ENCODE results near the gene ZNF776.
A peak's percentile ranks its signal among the peaks of the same experiment; 100 is the strongest.
"Not testable (repeated sequence)": the region's sequence is repeated elsewhere in the genome, so short reads cannot be mapped to it uniquely, and the experiment has no call there.

ZNF776 gene

DNA sequence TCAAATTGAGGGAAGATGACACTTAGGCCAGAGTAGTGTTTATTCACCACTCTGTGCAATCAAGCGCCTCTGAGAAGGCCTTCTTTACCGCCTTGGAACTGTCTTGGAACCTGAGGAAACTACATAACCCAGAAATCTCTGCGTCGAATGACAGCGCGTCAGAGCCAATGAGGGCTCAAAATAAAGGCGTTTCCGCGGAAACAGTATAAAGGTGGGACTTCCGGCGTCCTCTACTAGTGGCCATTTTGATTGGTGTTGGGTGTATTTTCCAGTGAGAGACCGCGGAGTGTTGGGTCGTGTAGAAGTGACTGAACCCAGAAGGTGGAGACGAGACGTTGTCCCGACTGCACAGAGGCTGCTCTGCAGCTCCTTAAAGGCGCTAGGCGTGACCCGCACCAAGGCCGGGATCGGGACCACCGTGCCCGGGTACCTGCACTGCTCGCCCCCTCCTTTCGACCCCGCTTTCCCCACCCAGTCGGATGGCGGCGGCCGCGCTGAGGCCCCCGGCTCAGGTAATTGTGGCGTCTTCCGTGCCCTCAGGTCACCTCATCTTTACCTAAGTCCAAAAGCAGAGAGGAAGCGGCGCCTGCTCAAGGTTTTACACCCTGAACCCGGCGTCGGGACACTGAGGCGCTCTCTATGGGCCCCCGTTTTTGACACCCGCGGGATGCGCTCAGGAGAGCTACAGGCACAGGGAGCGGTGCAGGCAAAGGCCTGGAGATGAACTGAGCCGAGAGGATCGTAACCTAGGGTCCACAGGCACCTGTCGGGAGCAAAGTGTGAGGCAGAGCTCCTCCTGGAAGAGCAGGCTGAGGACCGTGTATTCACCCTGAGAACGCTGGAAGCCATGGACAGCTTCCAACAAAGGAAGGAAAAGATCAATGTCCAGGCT, at the start of gene ZNF776:
ZNF776 (plus strand) TSS at position 236 of the 892 bp plus-strand sequence; CDS start at position 480, 244 bp downstream.
- peaks cover 7% of the 10 kb centered on the region; the same call in 1 of the 2 replicates for H3K4me1 ChIP-seq (ENCODE audit: insufficient read depth, low read length)
- no peaks in the 10 kb centered on the region for H3K9me3 ChIP-seq (ENCODE audit: control insufficient read depth, insufficient read depth, low read length)
- H3K9ac ChIP-seq (ENCODE audit: low read depth, low read length): peak within 1 kb of the TSS; percentile 78
- H3K36me3 ChIP-seq (ENCODE audit: insufficient read depth, low read length): peaks cover 8% of the 10 kb centered on the region; the same call in 1 of the 2 replicates

DNA sequence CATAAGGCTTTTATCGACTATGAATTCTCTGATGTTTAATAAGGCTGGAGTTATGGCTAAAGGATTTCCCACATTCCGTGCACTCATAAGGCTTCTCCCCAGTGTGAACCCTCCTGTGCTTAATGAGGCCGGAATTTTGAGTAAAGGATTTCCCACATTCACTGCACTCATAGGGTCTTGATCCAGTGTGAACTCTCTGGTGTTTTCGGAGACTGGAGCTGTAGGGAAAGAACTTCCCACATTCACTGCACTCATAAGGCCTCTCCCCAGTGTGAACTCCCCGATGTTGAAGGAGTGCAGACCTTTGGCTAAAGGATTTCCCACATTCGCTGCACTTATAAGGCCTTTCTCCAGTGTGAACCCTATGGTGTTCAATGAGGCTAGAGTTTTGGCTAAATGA, 45.0 kb upstream of the ZNF776 start:
- Histone ChIP-seq H3K9me3 (ENCODE audit: control insufficient read depth, insufficient read depth, low read length) (peaks cover 24% of the 10 kb centered on the region), H3K9ac (ENCODE audit: low read depth, low read length) (no peak overlapping the region), H3K4me1 (ENCODE audit: insufficient read depth, low read length) (no peaks in the 10 kb centered on the region), H3K36me3 (ENCODE audit: insufficient read depth, low read length) (peaks cover 40% of the 10 kb centered on the region)

DNA sequence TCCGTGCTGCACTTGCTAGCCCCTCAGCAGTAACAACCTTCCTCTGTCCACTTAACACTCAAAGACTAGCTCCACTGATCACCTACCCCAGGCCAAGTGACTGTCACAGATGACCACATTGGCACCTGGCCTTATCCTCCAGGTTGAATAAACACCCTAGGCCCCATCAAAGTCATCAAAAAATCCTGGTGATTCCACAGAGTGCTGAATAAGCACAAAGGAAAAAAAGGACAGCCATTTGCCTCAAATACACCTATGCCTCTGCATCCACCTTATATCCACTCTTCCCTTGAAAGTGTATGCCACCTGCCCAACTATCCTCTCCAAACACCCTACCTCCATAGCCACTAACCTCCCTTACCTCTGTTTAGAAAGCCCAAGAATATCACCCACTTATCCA, 40.3 kb upstream of the ZNF776 start:
- no peak overlapping the region for H3K9ac ChIP-seq (ENCODE audit: low read depth, low read length)
- peaks cover 20% of the 10 kb centered on the region for H3K9me3 ChIP-seq (ENCODE audit: control insufficient read depth, insufficient read depth, low read length)
- H3K4me1 ChIP-seq (ENCODE audit: insufficient read depth, low read length): no peaks in the 10 kb centered on the region
- peaks cover 21% of the 10 kb centered on the region for H3K36me3 ChIP-seq (ENCODE audit: insufficient read depth, low read length)

DNA sequence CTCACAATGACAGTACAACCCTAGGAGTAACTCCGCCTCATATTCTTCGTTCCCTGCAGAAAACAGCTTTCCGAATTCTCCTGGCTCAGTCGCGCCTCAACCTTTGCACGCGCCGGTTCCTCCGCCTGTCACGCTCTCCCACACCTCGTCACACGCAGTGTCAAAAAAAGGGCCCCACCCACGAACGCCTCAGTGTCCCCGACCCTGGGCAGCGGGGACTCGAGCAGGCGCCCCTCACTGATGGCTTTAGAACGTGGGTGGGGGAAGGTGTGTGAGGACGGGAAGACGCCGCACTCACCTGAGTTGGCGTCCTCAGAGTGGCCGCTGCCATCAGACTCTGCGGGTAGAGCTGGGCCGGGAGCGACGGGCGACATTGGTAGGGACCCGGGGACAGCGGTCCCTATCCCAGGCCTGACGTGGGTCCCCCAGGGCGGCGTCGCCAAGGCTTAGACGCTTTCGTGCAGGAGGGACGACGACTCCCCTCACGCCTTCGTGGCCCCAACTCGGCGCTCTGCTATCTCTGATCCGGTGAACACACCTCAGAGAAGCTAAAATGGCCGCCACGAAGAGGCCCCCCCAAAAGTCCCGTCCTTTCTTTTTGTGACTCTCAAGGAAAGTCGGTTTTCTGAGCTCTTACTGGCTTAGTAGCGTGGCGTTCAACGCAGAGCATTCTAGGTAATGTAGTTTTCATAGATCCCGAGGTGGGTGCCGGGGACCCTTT, 37.8 kb upstream of the ZNF776 start, which contains the start of gene ZNF154:
ZNF154 (minus strand) TSS at position 564 of the 721 bp plus-strand sequence; CDS start at position 331, 233 bp downstream.
- H3K4me1 ChIP-seq (ENCODE audit: insufficient read depth, low read length): no peaks in the 10 kb centered on the region
- peaks cover 5% of the 10 kb centered on the region; the same call in 1 of the 2 replicates for H3K36me3 ChIP-seq (ENCODE audit: insufficient read depth, low read length)
- 0 out of 2 replicates have a peak, but pooled peaks cover 3% of the 10 kb centered on the region for H3K9me3 ChIP-seq (ENCODE audit: control insufficient read depth, insufficient read depth, low read length)
- peak within 1 kb of the TSS; percentile 63 for H3K9ac ChIP-seq (ENCODE audit: low read depth, low read length)

DNA sequence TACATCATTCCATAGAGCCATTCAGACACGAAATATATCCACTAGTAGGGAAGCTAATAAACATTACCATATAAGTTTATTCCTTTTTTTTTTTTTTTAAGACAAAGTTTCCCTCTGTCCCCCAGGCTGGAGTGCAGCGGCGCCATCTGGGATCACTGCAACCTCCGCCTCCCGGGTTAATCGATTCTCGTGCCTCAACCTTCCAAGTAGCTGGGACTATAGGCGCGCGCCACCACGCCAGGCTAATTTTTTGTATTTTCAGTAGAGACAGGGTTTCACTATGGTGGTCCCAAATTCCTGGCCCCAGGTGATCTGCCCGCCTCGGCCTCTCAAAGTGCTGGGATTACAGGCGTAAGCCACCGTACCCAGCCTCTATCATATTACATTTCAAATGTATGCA, 37.0 kb upstream of the ZNF776 start:
- H3K4me1 ChIP-seq (ENCODE audit: insufficient read depth, low read length): no peaks in the 10 kb centered on the region
- no peaks in the 10 kb centered on the region for H3K36me3 ChIP-seq (ENCODE audit: insufficient read depth, low read length)
- H3K9ac ChIP-seq (ENCODE audit: low read depth, low read length): peak overlapping the region; percentile 63; the same call in 1 of the 2 replicates
- H3K9me3 ChIP-seq (ENCODE audit: control insufficient read depth, insufficient read depth, low read length): no peaks in the 10 kb centered on the region

DNA sequence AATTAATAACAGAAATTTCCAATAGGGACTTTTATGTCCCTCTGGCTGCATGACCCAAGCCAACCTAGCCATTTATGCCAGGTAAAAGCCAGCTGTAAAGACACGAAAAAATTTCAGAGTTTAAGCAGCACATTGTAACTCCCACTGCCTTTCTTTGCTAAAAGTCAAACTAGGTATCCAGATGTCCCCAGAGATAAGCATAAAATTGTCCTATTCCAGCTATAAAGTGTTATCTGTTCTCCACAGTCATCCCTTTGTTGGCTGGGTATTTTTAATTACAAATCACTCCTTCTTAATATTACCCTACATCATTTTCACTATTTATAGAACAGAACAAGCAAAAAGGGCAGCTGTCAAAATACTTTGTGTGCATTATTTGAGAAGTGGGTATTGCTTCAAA, 34.4 kb upstream of the ZNF776 start:
- no peaks in the 10 kb centered on the region for H3K36me3 ChIP-seq (ENCODE audit: insufficient read depth, low read length)
- no peaks in the 10 kb centered on the region for H3K9me3 ChIP-seq (ENCODE audit: control insufficient read depth, insufficient read depth, low read length)
- H3K9ac ChIP-seq (ENCODE audit: low read depth, low read length): no peak overlapping the region
- H3K4me1 ChIP-seq (ENCODE audit: insufficient read depth, low read length): no peaks in the 10 kb centered on the region

DNA sequence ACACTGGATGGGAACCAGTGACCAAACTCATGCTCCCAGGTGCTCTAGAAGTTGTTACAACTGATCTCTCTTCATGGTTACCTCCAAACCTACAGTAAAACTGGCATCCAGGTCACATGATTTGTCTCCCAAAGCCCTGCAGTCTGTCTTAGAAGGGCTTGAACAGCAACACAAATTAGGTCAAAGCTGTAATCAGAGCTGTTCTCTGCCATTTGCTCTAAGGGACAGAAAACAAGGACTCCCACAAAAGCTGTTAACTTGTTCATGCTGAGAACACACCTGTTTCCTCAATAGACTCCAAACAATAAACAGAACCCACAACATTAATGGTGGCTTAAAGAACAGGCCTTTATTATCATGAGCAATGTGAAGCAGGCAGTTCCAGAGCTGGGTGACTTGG, 27.2 kb upstream of the ZNF776 start:
- Histone ChIP-seq H3K4me1 (ENCODE audit: insufficient read depth, low read length) (no peaks in the 10 kb centered on the region), H3K9me3 (ENCODE audit: control insufficient read depth, insufficient read depth, low read length) (peaks cover 12% of the 10 kb centered on the region), H3K9ac (ENCODE audit: low read depth, low read length) (no peak overlapping the region), H3K36me3 (ENCODE audit: insufficient read depth, low read length) (peaks cover 12% of the 10 kb centered on the region)

DNA sequence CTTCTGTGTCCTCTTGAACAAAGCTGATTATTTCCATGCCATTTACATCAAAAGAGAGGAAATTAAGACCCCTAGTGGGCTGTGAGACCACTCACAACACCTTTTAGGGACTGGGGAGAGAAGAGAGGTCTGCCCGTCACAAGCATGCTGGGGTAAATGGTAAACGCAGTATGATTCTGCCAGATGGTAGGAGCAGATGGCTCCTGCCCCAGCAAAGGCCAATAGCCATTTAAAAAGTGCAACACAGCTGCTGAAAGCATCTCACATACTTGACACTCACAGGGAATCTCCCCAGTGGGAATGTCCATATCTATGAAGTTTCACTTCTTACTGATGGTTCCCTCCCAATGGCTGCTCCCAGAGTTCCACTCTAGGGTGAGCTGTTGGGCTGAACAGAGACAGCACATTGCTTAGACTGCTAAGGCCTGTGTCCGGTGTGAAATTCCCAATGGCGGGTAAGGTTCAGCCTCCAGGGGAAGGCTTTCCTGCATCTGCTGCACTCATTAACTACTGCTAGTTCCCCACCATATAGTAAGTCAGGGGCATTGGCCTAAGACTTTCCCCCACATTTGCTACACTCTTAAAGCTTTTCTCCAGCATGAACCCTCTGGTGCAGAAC, 26.6 kb upstream of the ZNF776 start:
- H3K36me3 ChIP-seq (ENCODE audit: insufficient read depth, low read length): peaks cover 12% of the 10 kb centered on the region
- no peak overlapping the region for H3K9ac ChIP-seq (ENCODE audit: low read depth, low read length)
- H3K4me1 ChIP-seq (ENCODE audit: insufficient read depth, low read length): no peaks in the 10 kb centered on the region
- peaks cover 12% of the 10 kb centered on the region for H3K9me3 ChIP-seq (ENCODE audit: control insufficient read depth, insufficient read depth, low read length)

DNA sequence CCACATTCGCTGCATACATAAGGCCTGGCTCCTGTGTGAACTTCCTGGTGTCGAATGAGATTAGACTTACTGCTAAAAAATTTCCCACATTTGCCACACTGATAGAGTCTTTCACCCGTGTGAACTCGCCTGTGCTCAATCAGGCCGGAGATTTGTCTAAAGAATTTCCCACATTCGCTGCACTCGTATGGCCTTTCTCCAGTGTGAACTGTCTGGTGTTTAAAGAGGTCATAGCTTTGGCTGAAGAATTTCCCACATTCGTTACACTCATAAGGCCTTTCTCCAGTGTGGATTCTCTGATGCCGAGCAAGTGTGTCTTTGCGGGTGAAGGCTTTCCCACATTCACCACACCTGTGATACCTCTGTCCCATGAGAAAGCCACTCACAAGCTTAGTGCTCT, 25.7 kb upstream of the ZNF776 start:
- H3K36me3 ChIP-seq (ENCODE audit: insufficient read depth, low read length): peaks cover 12% of the 10 kb centered on the region
- peaks cover 12% of the 10 kb centered on the region for H3K9me3 ChIP-seq (ENCODE audit: control insufficient read depth, insufficient read depth, low read length)
- no peaks in the 10 kb centered on the region for H3K4me1 ChIP-seq (ENCODE audit: insufficient read depth, low read length)
- H3K9ac ChIP-seq (ENCODE audit: low read depth, low read length): no peak overlapping the region

DNA sequence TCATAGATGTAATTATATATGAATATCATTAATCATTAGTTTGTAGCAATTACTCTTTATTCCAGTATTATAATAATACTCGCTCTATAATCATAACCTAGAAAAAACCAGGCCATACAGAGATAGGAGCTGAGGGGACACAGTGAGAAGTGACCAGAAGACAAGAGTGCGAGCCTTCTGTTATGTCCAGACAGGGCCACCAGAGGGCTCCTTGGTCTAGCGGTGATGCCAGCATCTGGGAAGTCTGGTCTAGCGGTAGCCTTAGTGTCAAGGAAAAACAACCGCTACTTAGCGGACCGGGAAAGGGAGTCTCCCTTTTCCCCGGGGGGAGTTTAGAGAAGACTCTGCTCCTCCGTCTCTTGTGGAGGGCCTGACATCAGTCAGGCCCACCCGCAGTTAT, 8.3 kb upstream of the ZNF776 start:
- not testable (repeated sequence) for H3K9ac ChIP-seq (ENCODE audit: low read depth, low read length); H3K9me3 ChIP-seq (ENCODE audit: control insufficient read depth, insufficient read depth, low read length); H3K36me3 ChIP-seq (ENCODE audit: insufficient read depth, low read length)

DNA sequence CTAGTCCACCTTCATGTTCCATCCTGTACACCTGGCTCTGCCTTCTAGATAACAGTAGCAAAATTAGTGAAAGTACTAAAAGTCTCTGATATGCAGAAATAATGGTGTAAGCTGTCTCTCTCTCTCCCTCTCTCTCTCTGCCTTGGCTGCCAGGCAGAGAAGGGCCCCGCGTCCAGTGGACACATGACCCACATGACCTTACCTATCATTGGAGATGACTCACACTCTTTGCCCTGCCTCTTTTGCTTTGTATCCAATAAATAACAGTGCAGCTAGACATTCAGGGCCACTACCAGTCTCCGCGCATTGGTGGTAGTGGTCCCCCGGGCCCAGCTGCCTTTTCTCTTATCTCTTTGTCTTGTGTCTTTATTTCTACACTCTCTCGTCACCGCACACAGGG, 7.8 kb upstream of the ZNF776 start:
- not testable (repeated sequence) for H3K4me1 ChIP-seq (ENCODE audit: insufficient read depth, low read length); H3K36me3 ChIP-seq (ENCODE audit: insufficient read depth, low read length); H3K9me3 ChIP-seq (ENCODE audit: control insufficient read depth, insufficient read depth, low read length); H3K9ac ChIP-seq (ENCODE audit: low read depth, low read length)

More for the DNA sequence above, 8.3 kb upstream of the ZNF776 start:
- not testable (repeated sequence) for H3K4me1 ChIP-seq (ENCODE audit: insufficient read depth, low read length)

DNA sequence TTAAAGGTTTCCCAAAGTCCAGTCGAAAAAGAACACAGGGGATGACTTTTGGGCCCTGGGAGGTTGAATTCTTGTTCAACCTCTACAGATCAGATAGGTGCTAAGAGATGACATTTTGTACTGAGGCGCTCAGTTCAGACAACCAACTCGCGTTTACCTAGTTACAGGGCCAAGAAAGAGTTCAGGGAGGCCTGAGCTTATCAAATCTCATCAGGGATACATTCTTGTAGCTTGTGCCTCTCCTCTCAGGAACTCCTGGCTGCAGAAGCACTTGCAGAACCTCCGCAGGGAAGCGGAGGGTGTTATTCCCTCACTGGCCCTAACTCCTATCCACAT, 825 bp downstream of the ZNF776 start:
- peaks cover 7% of the 10 kb centered on the region; the same call in 1 of the 2 replicates for H3K4me1 ChIP-seq (ENCODE audit: insufficient read depth, low read length)
- no peaks in the 10 kb centered on the region for H3K9me3 ChIP-seq (ENCODE audit: control insufficient read depth, insufficient read depth, low read length)
- H3K36me3 ChIP-seq (ENCODE audit: insufficient read depth, low read length): peaks cover 13% of the 10 kb centered on the region
- H3K9ac ChIP-seq (ENCODE audit: low read depth, low read length): peak overlapping the region; percentile 78

DNA sequence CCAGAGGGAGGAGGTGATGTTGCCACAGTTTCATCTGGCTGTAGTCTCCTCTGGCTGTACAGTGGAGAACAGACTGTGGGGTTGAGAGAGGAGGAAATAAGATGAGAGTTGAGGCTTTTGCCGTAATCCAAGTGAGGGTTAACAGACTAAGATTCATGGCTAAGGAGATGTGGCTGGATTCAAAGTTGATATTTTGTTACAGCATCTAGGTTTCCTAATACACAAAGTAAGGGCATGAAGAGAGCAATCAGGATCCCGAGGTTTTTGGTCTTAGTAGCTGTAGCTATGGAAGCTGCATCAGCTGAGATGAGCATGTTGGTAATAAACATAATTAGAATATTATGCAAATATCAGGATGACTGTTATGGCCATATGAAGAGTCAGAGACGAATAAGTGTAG, 1.4 kb downstream of the ZNF776 start:
- peaks cover 7% of the 10 kb centered on the region; the same call in 1 of the 2 replicates for H3K4me1 ChIP-seq (ENCODE audit: insufficient read depth, low read length)
- H3K9me3 ChIP-seq (ENCODE audit: control insufficient read depth, insufficient read depth, low read length): no peaks in the 10 kb centered on the region
- H3K9ac ChIP-seq (ENCODE audit: low read depth, low read length): peak overlapping the region; percentile 78; the same call in 1 of the 2 replicates
- H3K36me3 ChIP-seq (ENCODE audit: insufficient read depth, low read length): peaks cover 18% of the 10 kb centered on the region

DNA sequence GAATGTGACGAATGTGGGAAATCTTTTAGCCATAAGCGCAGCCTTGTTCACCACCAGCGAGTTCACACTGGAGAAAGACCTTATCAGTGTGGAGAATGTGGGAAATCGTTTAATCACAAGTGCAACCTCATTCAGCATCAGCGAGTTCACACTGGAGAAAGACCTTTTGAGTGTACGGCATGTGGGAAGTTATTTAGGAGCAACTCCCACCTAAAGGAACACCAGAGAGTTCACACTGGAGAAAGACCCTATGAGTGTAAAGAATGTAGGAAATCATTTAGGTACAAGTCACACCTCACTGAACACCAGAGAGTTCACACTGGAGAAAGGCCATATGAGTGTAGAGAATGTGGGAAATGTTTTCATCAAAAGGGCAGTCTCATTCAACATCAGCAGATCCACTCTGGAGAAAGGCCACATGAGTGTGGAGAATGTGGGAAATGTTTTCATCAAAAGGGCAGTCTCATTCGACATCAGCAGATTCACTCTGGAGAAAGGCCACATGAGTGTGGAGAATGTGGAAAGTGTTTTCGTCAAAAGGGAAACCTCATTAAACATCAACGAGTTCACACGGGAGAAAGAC, 7.6 kb downstream of the ZNF776 start:
- Histone ChIP-seq H3K9me3 (ENCODE audit: control insufficient read depth, insufficient read depth, low read length) (no peaks in the 10 kb centered on the region), H3K4me1 (ENCODE audit: insufficient read depth, low read length) (no peaks in the 10 kb centered on the region), H3K36me3 (ENCODE audit: insufficient read depth, low read length) (peaks cover 63% of the 10 kb centered on the region), H3K9ac (ENCODE audit: low read depth, low read length) (no peak overlapping the region)
